ENCODE results near the gene KBTBD13.
"Not testable (repeated sequence)": the region's sequence is repeated elsewhere in the genome, so short reads cannot be mapped to it uniquely, and the experiment has no call there.

KBTBD13 gene

DNA sequence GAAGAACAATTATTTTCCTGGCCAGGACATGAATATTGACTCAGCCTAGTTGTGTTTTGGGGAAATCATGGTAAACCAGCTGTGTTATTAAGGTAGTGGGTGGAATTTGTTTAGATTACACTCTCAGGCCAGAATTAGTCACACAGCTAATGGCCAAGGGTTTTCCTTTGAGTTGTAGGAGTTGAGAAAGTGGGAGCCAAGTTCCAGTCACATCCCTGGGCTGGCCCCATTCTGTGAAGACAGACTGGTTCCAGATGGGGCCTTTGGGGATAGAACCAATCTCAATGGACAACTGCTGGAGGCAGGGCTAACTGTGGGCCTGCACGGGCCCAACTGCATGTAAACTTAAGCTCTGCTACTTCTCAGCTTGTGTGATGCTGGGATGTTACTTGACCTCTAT, 7.4 kb upstream of the KBTBD13 start:
- TF ChIP-seq, protein P1, sequence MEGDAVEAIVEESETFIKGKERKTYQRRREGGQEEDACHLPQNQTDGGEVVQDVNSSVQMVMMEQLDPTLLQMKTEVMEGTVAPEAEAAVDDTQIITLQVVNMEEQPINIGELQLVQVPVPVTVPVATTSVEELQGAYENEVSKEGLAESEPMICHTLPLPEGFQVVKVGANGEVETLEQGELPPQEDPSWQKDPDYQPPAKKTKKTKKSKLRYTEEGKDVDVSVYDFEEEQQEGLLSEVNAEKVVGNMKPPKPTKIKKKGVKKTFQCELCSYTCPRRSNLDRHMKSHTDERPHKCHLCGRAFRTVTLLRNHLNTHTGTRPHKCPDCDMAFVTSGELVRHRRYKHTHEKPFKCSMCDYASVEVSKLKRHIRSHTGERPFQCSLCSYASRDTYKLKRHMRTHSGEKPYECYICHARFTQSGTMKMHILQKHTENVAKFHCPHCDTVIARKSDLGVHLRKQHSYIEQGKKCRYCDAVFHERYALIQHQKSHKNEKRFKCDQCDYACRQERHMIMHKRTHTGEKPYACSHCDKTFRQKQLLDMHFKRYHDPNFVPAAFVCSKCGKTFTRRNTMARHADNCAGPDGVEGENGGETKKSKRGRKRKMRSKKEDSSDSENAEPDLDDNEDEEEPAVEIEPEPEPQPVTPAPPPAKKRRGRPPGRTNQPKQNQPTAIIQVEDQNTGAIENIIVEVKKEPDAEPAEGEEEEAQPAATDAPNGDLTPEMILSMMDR (IDR thresholded peaks at IDR 0.05; ENCODE audit: low read depth, low read length, missing control alignments) = no peak
- DNase-seq (ENCODE audit: low read depth) = no peak
- no peak overlapping the region for H3K4me3 ChIP-seq (ENCODE audit: low read depth, low read length)

DNA sequence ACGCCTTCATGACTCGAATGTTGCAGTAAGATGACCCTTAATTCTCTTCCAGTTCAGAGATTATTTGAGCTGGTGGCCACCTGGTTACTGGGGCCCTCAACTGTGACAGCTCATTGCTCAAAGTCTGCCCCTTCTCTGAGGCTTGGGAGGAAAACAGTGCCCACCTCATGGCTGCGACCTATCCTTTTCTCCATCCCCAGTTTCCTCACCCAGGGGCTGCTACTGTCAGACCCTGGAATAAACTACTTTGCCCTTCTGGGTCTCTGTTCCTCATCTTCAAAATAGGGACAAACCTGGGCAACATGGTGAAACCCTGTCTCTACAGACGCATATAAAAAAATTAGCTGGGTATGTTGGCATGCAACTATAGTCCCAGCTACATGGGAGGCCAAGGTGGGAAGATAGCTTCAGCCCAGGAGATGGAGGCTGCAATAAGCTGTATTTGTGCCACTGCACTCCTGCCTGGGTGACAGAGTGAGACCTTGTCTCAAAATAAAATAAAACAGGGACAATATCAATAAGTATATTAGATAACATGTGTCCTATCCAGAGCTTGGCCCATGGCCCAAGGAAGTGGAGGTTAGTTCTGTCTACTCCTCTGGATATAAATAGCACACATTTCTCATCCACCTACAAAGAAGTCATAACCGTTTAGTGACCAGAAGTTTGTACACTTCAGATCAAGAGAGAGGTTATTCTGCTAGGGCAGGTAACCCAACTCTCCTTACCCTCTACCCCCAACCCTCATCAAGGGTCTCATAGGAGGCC, 6.6 kb upstream of the KBTBD13 start:
- TF ChIP-seq, protein P1 (IDR thresholded peaks at IDR 0.05; ENCODE audit: low read depth, low read length, missing control alignments) = no peak
- DNase-seq (ENCODE audit: low read depth) = no peak
- no peak overlapping the region for H3K4me3 ChIP-seq (ENCODE audit: low read depth, low read length)

DNA sequence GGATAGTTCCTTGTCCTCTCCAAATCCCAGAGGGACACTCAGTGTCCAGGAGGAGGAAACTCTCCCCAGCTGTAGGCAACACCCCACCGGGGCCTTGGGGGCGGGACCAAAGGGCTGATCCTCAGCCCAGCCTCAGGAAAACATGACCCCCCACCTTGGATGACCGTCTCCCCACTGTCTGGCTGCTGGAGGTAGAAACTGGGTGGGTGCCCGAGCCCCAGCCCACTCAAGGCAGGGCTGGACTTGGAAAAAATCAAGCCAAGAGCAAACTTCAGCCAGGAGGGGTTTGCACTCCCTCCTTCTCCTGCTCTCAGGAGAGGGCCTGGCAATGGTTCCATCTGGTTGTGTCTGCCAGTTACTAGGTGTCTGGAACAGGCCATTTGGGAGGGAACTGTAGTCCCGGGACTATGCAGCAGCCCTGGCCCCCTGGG, 5.2 kb upstream of the KBTBD13 start:
- TF ChIP-seq, protein P1 (IDR thresholded peaks at IDR 0.05; ENCODE audit: low read depth, low read length, missing control alignments) = no peak
- DNase-seq (ENCODE audit: low read depth) = no peak
- H3K4me3 ChIP-seq (ENCODE audit: low read depth, low read length) = no peak overlapping the region

DNA sequence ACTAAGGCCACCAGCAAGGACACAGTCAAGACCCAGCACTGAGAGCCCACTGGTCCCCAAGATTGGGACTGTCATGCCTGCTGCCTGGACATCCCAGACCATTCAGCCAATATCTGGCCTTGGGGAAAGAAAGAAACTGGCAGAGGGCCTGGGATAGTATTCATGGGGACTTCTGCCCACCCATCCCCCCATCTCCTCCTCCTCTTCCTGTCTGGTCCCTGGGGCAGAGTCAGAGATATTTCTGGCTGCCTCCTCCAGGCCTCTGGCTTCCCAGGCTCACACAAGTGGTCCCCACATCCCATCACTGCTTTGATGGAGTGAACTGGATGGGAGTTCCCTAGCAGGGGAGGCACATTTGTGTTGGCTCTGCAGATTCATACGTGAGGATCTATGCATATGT, 4.5 kb upstream of the KBTBD13 start:
- no peak for DNase-seq (ENCODE audit: low read depth)
- TF ChIP-seq, protein P1 (IDR thresholded peaks at IDR 0.05; ENCODE audit: low read depth, low read length, missing control alignments) = no peak
- H3K4me3 ChIP-seq (ENCODE audit: low read depth, low read length) = no peak overlapping the region

DNA sequence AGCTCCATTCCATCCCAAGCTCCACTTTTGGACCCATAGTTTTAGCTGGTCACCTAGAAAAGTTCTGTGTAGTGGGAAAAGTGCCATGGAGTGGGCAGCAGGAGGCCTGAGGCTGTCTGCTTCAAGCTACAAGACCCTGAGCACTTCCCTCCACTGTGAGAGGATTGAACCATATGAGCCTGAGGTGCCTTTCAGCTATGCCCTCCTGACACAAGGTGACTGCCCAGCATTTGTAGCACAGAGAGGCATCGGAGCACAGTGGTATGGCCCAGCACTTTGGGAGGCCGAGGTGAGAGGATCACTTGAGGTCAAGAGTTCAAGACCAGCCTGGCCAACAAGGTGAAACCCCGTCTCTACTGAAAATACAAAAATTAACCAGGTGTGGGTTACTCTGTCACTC, 3.9 kb upstream of the KBTBD13 start:
- H3K4me3 ChIP-seq (ENCODE audit: low read depth, low read length) = no peak overlapping the region
- DNase-seq (ENCODE audit: low read depth) = no peak
- TF ChIP-seq, protein P1 (IDR thresholded peaks at IDR 0.05; ENCODE audit: low read depth, low read length, missing control alignments) = no peak

DNA sequence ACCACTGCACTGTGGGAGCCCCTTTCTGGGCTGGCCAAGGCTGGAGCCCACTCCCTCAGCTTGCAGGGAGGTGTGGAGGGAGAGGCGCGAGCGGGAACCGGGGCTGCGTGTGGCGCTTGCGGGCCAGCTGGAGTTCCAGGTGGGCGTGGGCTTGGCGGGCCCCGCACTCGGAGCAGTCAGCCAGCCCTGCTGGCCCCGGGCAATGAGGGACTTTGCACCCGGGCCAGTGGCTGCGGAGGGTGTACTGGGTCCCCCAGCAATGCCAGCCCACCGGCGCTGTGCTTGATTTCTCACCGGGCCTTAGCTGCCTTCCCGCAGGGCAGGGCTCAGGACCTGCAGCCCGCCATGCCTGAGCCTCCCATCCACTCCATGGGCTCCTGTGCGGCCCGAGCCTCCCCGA, 1.6 kb upstream of the KBTBD13 start:
- H3K4me3 ChIP-seq (ENCODE audit: low read depth, low read length); DNase-seq (ENCODE audit: low read depth): not testable (repeated sequence)

DNA sequence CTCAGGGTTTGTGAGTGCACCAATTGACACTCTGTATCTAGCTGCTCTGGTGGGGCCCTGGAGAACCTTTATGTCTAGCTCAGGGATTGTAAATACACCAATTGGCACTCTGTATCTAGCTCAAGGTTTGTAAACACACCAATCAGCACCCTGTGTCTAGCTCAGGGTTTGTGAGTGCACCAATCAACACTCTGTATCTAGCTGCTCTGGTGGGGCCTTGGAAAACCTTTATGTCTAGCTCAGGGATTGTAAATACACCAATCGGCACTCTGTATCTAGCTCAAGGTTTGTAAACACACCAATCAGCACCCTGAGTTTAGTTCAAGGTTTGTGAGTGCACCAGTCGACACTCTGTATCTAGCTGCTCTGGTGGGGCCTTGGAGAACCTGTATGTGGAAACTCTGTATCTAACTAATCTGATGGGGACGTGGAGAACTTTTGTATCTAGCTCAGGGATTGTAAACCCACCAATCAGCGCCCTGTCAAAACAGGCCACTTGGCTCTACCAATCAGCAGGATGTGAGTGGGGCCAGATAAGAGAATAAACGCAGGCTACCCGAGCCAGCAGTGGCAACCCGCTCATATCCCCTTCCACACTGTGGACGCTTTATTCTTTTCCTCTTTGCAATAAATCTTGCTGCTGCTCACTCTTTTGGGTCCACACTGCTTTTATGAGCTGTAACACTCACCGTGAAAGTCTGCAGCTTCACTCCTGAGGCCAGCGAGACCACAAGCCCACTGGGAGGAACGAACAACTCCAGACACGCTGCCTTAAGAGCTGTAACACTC, 745 bp upstream of the KBTBD13 start:
- H3K4me3 ChIP-seq (ENCODE audit: low read depth, low read length); DNase-seq (ENCODE audit: low read depth): not testable (repeated sequence)
